A549 (cell line): ENCODE results near the gene ODF2L. TPM values are rescaled to one million over a fixed set of nuclear protein-coding genes. Genes with fewer than 3 reads are reported as not detected.

ENCODE experiments used
- ATAC-seq, 2 experiments: fragments of 200-7000 bp in 1 of 2; fragments of >200 bp in 1 of 2; cut with Nextera tagmentation in 1 of 2; cut with Tn5 transposase in 1 of 2; 3 replicates each; pipeline versions ENCODE4 v1.8.0 to v1.9.1; 2018 to 2020; ENCODE audit warnings: mild to moderate bottlenecking in 1 of 2, moderate library complexity in 1 of 2
- CTCF ChIA-PET: fragments of 300-600 bp; sonication (Branson Sonifier 250); formaldehyde crosslinking; extraction: SDS; loops from one replicate; lab custom pipeline; 2021; ENCODE audit warnings: antibody characterized with exemption, inconsistent platforms; lab: Yijun Ruan, JAX
- POLR2A ChIA-PET: fragments of 350-600 bp; formaldehyde crosslinking; extraction: SDS; loops from one replicate; lab custom pipeline; 2021; ENCODE audit warnings: antibody characterized with exemption, inconsistent platforms; lab: Yijun Ruan, JAX
- DNase-seq, 2 experiments: peaks; one replicate each; pipeline versions ENCODE4 v3.0.0 to v3.0.0-alpha.2; 2011 to 2016; ENCODE audit warnings: low read depth in 1 of 2, low spot score in 1 of 2
- FAIRE-seq: peaks from 2 replicates; lab custom pipeline; 2011; peaks lifted over from hg19 to GRCh38; lab: Jason Lieb, UNC
- H3K27ac ChIP-seq, 2 experiments: fragments of >200 bp; sonication (Bioruptor Twin); formaldehyde crosslinking; 3 replicates each; pipeline ENCODE4 v1.5.1; 2016 to 2017
- H3K4me1 ChIP-seq: fragments of >200 bp; sonication (Bioruptor Twin); formaldehyde crosslinking; 3 replicates; pipeline ENCODE4 v1.6.1; 2016
- H3K4me2 ChIP-seq: fragments of >200 bp; sonication (Bioruptor Twin); formaldehyde crosslinking; 3 replicates; pipeline ENCODE4 v1.6.1; 2016
- H3K4me3 ChIP-seq: fragments of >200 bp; sonication (Bioruptor Twin); formaldehyde crosslinking; 3 replicates; pipeline ENCODE4 v1.5.1; 2016
- H3K9me3 ChIP-seq: fragments of >200 bp; sonication (Bioruptor Twin); formaldehyde crosslinking; 3 replicates; pipeline ENCODE4 v1.6.1; 2016
- CBX2 ChIP-seq: fragments of 200-600 bp; sonication (generic); IDR thresholded peaks from 2 replicates; pipeline ENCODE4 v1.6.1; 2016; ENCODE audit warnings: low read depth, mild to moderate bottlenecking, borderline replicate concordance
- CHD2 ChIP-seq: fragments of 150-350 bp; IDR thresholded peaks from 2 replicates; pipeline ENCODE4 v1.6.1; 2014; ENCODE audit warnings: low read length; ENCODE audit not compliant: partially characterized antibody
- EHF ChIP-seq: fragments of 250-450 bp; sonication (Bioruptor Pico); IDR thresholded peaks from 2 replicates; pipeline ENCODE4 v1.5.0; 2020; ENCODE audit warnings: mild to moderate bottlenecking
- ESRRA ChIP-seq: fragments of 150-350 bp; IDR thresholded peaks from 2 replicates; pipeline ENCODE4 v1.6.1; 2014; ENCODE audit warnings: mild to moderate bottlenecking, low read length, borderline replicate concordance
- GATA3 ChIP-seq: IDR thresholded peaks from 2 replicates; pipeline ENCODE4 v1.6.1; 2012; ENCODE audit warnings: borderline replicate concordance
- HDAC2 ChIP-seq: fragments of 200-600 bp; sonication (generic); IDR thresholded peaks from 2 replicates; pipeline ENCODE4 v1.6.1; 2016
- HOXA7 ChIP-seq: fragments of 250-450 bp; sonication (Bioruptor Pico); IDR thresholded peaks from 2 replicates; pipeline ENCODE4 v1.5.0; 2020; ENCODE audit warnings: mild to moderate bottlenecking, moderate library complexity
- MAFK ChIP-seq: fragments of 450-650 bp; IDR thresholded peaks from 2 replicates; pipeline ENCODE4 v1.6.1; 2014; ENCODE audit not compliant: partially characterized antibody
- MAZ ChIP-seq: fragments of 150-350 bp; IDR thresholded peaks from 2 replicates; pipeline ENCODE4 v1.6.1; 2014; ENCODE audit warnings: antibody characterized with exemption, low read depth, low read length, borderline replicate concordance
- NR3C1 ChIP-seq: fragments of >200 bp; sonication (Bioruptor Twin); formaldehyde crosslinking; IDR thresholded peaks from 3 replicates; pipeline ENCODE4 v1.6.1; 2017
- RAD21 ChIP-seq, 2 experiments: fragments of >200 bp in 1 of 2; sonication (Bioruptor Twin) in 1 of 2; formaldehyde crosslinking in 1 of 2; IDR thresholded peaks in 1 of 2; conservative IDR thresholded peaks in 1 of 2; 2 replicates in 1 of 2; 3 replicates in 1 of 2; pipeline ENCODE4 v1.6.1; 2012 to 2018; ENCODE audit warnings: inconsistent platforms in 1 of 2
- RNF2 ChIP-seq: fragments of 200-600 bp; sonication (generic); IDR thresholded peaks from 2 replicates; pipeline ENCODE4 v1.6.1; 2016; ENCODE audit warnings: low read depth, mild to moderate bottlenecking, antibody characterized with exemption, moderate library complexity, borderline replicate concordance
- SMC3 ChIP-seq: fragments of >200 bp; sonication (Bioruptor Twin); formaldehyde crosslinking; IDR thresholded peaks from 3 replicates; pipeline ENCODE4 v1.6.1; 2018; ENCODE audit warnings: inconsistent platforms
- ZFP36 ChIP-seq: fragments of 450-650 bp; IDR thresholded peaks from 2 replicates; pipeline ENCODE4 v1.6.1; 2014; ENCODE audit warnings: borderline replicate concordance; ENCODE audit not compliant: partially characterized antibody
- ZSCAN20 ChIP-seq: fragments of 250-450 bp; sonication (Bioruptor Pico); IDR thresholded peaks from 2 replicates; pipeline ENCODE4 v1.8.0; 2022; ENCODE audit warnings: mild to moderate bottlenecking, moderate library complexity
- WGBS: methylation state at CpG from one replicate; pipeline ENCODE4 v1.1.6; 2017; ENCODE audit errors: missing lambda C conversion rate; 5-methylcytosine and 5-hydroxymethylcytosine counted together
- polyA plus RNA-seq, 4 experiments: library from polyadenylated mRNA; depleted of rRNA in 3 of 4; stranded (reverse); fragments of >200 nt; fragmentation: RNase III in 1 of 4; extraction: RNeasy Plus Mini Kit Qiagen cat#74134 plus additional on column Dnase treatment in 1 of 4; gene quantifications; 2 replicates in 3 of 4; 3 replicates in 1 of 4; pipeline ENCODE4 v1.2.3, GENCODE V29; 2011 to 2017
- TF ChIP-seq, protein P1 (sequence below): fragments of >200 bp; sonication (Bioruptor Twin); formaldehyde crosslinking; IDR thresholded peaks from 3 replicates; pipeline ENCODE4 v1.6.1; 2016
- TF ChIP-seq, protein P2 (sequence below): IDR thresholded peaks from 2 replicates; pipeline ENCODE4 v1.6.1; 2012
- TF ChIP-seq, protein P3 (sequence below): IDR thresholded peaks from 2 replicates; pipeline ENCODE4 v1.6.1; 2012
- TF ChIP-seq, protein P4 (sequence below): fragments of 200-600 bp; sonication (generic); IDR thresholded peaks from 2 replicates; pipeline ENCODE4 v1.6.1; 2016; ENCODE audit warnings: antibody characterized with exemption, mild to moderate bottlenecking, moderate library complexity

Gene ODF2L
- polyA plus RNA-seq, 2 of the 4 experiments (the other 2 are of a cell fraction) = 10.0 to 17.7 TPM

DNA sequence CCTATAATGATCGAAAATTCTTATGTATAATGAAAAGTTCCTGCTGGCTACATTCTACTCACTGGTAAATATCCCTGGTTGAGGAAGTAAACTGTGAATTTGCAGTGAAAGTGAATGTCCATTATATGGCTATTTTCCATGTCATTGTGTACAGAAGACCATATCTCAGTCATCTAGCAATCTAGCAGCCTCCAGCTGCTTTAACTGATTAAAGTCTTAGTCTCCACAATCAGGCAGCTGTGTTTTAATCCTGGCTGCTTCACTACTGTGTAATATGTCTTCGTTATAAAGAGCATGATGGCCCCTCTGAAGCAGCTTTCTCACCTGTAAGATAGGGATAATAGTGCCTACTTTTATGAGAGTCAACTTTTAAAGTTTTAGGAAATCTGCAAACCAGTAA lies 39.2 kb upstream of the ODF2L start:
- FAIRE-seq = no peak
- Histone ChIP-seq H3K4me3 (no peak overlapping the region), H3K4me2 (no peak overlapping the region), H3K27ac (no peak overlapping the region), H3K4me1 (peaks cover under 1% of the 10 kb centered on the region; the same call in 2 of the 3 replicates), H3K9me3 (no peaks in the 10 kb centered on the region)
- no peak for ATAC-seq
- WGBS = 12% methylated on average over 2 of the region's 2 CpGs
- ChIA-PET CTCF (no interaction called here), POLR2A (interaction anchor here (0.6 kb wide), 1 partner anchor 1438 kb away, joined by 6 read pairs; the partner anchor contains the start of gene MCOLN2)
- TF ChIP-seq ZSCAN20 (CRISPR knock-in tag) (no peak), EHF (CRISPR knock-in tag) (no peak), SMC3 (no peak), RNF2 (no peak), HOXA7 (CRISPR knock-in tag) (no peak), GATA3 (no peak), HDAC2 (no peak), CBX2 (no peak), MAZ (no peak), ZFP36 (no peak), CHD2 (no peak), RAD21 (conservative IDR thresholded peaks at IDR 0.05 in 1 of 2, IDR thresholded peaks at IDR 0.05 in 1 of 2) (no peak), NR3C1 (no peak)
- TF ChIP-seq, protein P1, sequence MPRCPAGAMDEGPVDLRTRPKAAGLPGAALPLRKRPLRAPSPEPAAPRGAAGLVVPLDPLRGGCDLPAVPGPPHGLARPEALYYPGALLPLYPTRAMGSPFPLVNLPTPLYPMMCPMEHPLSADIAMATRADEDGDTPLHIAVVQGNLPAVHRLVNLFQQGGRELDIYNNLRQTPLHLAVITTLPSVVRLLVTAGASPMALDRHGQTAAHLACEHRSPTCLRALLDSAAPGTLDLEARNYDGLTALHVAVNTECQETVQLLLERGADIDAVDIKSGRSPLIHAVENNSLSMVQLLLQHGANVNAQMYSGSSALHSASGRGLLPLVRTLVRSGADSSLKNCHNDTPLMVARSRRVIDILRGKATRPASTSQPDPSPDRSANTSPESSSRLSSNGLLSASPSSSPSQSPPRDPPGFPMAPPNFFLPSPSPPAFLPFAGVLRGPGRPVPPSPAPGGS = no peak
- TF ChIP-seq, protein P2, sequence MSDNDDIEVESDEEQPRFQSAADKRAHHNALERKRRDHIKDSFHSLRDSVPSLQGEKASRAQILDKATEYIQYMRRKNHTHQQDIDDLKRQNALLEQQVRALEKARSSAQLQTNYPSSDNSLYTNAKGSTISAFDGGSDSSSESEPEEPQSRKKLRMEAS = no peak
- TF ChIP-seq, protein P3, sequence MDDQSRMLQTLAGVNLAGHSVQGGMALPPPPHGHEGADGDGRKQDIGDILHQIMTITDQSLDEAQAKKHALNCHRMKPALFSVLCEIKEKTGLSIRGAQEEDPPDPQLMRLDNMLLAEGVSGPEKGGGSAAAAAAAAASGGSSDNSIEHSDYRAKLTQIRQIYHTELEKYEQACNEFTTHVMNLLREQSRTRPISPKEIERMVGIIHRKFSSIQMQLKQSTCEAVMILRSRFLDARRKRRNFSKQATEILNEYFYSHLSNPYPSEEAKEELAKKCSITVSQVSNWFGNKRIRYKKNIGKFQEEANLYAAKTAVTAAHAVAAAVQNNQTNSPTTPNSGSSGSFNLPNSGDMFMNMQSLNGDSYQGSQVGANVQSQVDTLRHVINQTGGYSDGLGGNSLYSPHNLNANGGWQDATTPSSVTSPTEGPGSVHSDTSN = no peak
- no peak for DNase-seq

DNA sequence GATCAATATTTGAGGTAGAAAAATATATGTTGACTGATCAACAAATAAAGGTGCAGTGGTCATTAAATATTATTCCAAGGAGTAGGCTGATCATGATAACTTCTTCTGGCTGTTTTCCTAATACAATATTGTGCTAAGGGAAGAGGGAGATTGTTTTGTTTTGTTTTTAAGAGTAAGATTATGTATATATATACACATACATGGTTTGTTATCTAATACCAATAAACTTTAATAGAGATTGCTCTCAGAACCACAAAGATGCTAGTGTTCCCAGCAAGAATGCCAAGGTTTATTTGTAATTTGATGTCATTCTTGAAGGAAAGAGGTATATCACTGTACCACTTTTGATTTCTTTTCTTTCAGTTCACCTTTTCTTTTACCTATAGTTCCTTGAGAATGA lies 37.9 kb upstream of the ODF2L start:
- TF ChIP-seq MAFK (no peak), ESRRA (no peak)
- TF ChIP-seq, protein P4, sequence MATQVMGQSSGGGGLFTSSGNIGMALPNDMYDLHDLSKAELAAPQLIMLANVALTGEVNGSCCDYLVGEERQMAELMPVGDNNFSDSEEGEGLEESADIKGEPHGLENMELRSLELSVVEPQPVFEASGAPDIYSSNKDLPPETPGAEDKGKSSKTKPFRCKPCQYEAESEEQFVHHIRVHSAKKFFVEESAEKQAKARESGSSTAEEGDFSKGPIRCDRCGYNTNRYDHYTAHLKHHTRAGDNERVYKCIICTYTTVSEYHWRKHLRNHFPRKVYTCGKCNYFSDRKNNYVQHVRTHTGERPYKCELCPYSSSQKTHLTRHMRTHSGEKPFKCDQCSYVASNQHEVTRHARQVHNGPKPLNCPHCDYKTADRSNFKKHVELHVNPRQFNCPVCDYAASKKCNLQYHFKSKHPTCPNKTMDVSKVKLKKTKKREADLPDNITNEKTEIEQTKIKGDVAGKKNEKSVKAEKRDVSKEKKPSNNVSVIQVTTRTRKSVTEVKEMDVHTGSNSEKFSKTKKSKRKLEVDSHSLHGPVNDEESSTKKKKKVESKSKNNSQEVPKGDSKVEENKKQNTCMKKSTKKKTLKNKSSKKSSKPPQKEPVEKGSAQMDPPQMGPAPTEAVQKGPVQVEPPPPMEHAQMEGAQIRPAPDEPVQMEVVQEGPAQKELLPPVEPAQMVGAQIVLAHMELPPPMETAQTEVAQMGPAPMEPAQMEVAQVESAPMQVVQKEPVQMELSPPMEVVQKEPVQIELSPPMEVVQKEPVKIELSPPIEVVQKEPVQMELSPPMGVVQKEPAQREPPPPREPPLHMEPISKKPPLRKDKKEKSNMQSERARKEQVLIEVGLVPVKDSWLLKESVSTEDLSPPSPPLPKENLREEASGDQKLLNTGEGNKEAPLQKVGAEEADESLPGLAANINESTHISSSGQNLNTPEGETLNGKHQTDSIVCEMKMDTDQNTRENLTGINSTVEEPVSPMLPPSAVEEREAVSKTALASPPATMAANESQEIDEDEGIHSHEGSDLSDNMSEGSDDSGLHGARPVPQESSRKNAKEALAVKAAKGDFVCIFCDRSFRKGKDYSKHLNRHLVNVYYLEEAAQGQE = no peak
- ChIA-PET CTCF (no interaction called here), POLR2A (no interaction called here)
- Histone ChIP-seq H3K9me3 (no peaks in the 10 kb centered on the region), H3K4me3 (no peak overlapping the region), H3K4me2 (no peak overlapping the region), H3K4me1 (peaks cover 12% of the 10 kb centered on the region), H3K27ac (no peak overlapping the region)
- no peak for ATAC-seq
- DNase-seq = no peak
- no peak for FAIRE-seq
